Uterus (tissue), 4 donors: ENCODE measurements around the gene ITGAL. TPM values are rescaled to one million over a fixed set of nuclear protein-coding genes. Genes with fewer than 3 reads are reported as not detected.
"Not testable (repeated sequence)": the region's sequence is repeated elsewhere in the genome, so short reads cannot be mapped to it uniquely, and the experiment has no call there.

Experiments
- DNase-seq, 2 donors: peaks; one replicate each; pipeline ENCODE4 v3.0.0-alpha.2; 2019 to 2020
- H3K27ac ChIP-seq, 2 donors: fragments of 200-600 bp; sonication (generic); 1 replicate in 1 of 2; 2 replicates in 1 of 2; pipeline ENCODE4 v1.5.1; 2016 to 2018
- H3K27me3 ChIP-seq, 2 donors: fragments of 200-600 bp; sonication (generic); one replicate each; pipeline ENCODE4 v1.5.1; 2018 to 2019; ENCODE audit warnings: control low read depth in 1 of 2
- H3K36me3 ChIP-seq, 2 donors: fragments of 200-600 bp; sonication (generic); one replicate each; pipeline ENCODE4 v1.5.1; 2019; ENCODE audit warnings: control low read depth in 1 of 2
- H3K4me1 ChIP-seq, 2 donors: fragments of 200-600 bp; sonication (generic); one replicate each; pipeline ENCODE4 v1.5.1; 2018 to 2019; ENCODE audit warnings: control low read depth in 1 of 2
- H3K4me3 ChIP-seq, 2 donors: fragments of 200-600 bp; sonication (generic); 1 replicate in 1 of 2; 2 replicates in 1 of 2; pipeline ENCODE4 v1.5.1; 2018 to 2019; ENCODE audit warnings: mild to moderate bottlenecking in 1 of 2
- H3K9me3 ChIP-seq, 2 donors: fragments of 200-600 bp; sonication (generic); one replicate each; pipeline ENCODE4 v1.5.1; 2019; ENCODE audit warnings: control low read depth in 1 of 2
- CTCF ChIP-seq, 4 experiments: fragments of 200-600 bp in 2 of 4; fragments of 450-650 bp in 2 of 4; sonication (generic) in 2 of 4; IDR thresholded peaks; one replicate each; pipeline ENCODE4 v1.5.1; 2016 to 2019; ENCODE audit warnings: antibody characterized with exemption in 4 of 4, mild to moderate bottlenecking in 2 of 4, moderate library complexity in 1 of 4
- POLR2A ChIP-seq, 2 donors: fragments of 450-650 bp; IDR thresholded peaks; one replicate each; pipeline ENCODE4 v1.6.1; 2016; ENCODE audit warnings: antibody characterized with exemption in 2 of 2, mild to moderate bottlenecking in 1 of 2, moderate library complexity in 1 of 2
- intact Hi-C: fragments of 100-400 bp; cut with DNase I; formaldehyde crosslinking; loops from one replicate; pipeline ENCODE4 v1.15.1; 2023; ENCODE audit warnings: low total_unique reads
- total RNA-seq, 4 donors: library from RNA; depleted of rRNA in 3 of 4; stranded (reverse); fragments of >200 nt in 3 of 4; gene quantifications; one replicate each; pipeline versions ENCODE4 v1.1.0 to v1.2.4, GENCODE V29; 2014 to 2023
- donor health status: DM: yes; HTN: yes; CAD: no.

Gene ITGAL
- total RNA-seq, 4 donors from 2014 or later: 3.6 to 5.6 (median 4.7) TPM; not detected in 1

- H3K27ac ChIP-seq: peak overlapping the region; percentile 91 to 96
- no peaks in the 10 kb centered on the region for H3K36me3 ChIP-seq
- intact Hi-C loops: no loop called here
- peak overlapping the region; percentile 51 to 81 for H3K4me3 ChIP-seq
- no peaks in the 10 kb centered on the region for H3K4me1 ChIP-seq
- TF ChIP-seq CTCF (IDR thresholded peaks at IDR 0.05) (no peak), POLR2A (IDR thresholded peaks at IDR 0.05) (no peak)
- H3K27me3 ChIP-seq: no peaks in the 10 kb centered on the region
- no peaks in the 10 kb centered on the region for H3K9me3 ChIP-seq
- no peak for DNase-seq
Measured at GRCh38 chr16:30533748-30534367, 61.3 kb downstream of the ITGAL start.

GRCh38 chr16:30534368-30535105 is 62.0 kb downstream of the ITGAL start, which contains the start of gene ZNF747:
Gene ZNF747 (minus strand): TSS chr16:30534858. CDS start chr16:30534679, 179 bp downstream.
- peak within 1 kb of the TSS; percentile 91 to 96 for H3K27ac ChIP-seq
- intact Hi-C loops: no loop called here
- H3K9me3 ChIP-seq: no peaks in the 10 kb centered on the region
- DNase-seq: peak; percentile 93 to 94
- TF ChIP-seq POLR2A (IDR thresholded peaks at IDR 0.05): peak; percentile 56 to 59
- peak in 1 of 4 experiments; percentile 22 for TF ChIP-seq CTCF (IDR thresholded peaks at IDR 0.05)
- peak within 1 kb of the TSS; percentile 51 to 81 for H3K4me3 ChIP-seq
- H3K36me3 ChIP-seq: no peaks in the 10 kb centered on the region
- no peaks in the 10 kb centered on the region for H3K4me1 ChIP-seq
- H3K27me3 ChIP-seq: no peaks in the 10 kb centered on the region

GRCh38 chr16:30535106-30535776 is 62.7 kb downstream of the ITGAL start:
- Histone ChIP-seq H3K27me3 (no peaks in the 10 kb centered on the region), H3K4me3 (peak overlapping the region; percentile 51 to 81), H3K9me3 (no peaks in the 10 kb centered on the region), H3K27ac (peak overlapping the region; percentile 91 to 96), H3K36me3 (no peaks in the 10 kb centered on the region), H3K4me1 (no peaks in the 10 kb centered on the region)
- DNase-seq: no peak
- TF ChIP-seq POLR2A (IDR thresholded peaks at IDR 0.05) (no peak), CTCF (IDR thresholded peaks at IDR 0.05) (no peak)
- intact Hi-C loops: no loop called here

- Histone ChIP-seq H3K4me1 (no peaks in the 10 kb centered on the region), H3K4me3 (peak overlapping the region; percentile 51 to 81), H3K27ac (peak overlapping the region; percentile 91 to 96), H3K9me3 (no peaks in the 10 kb centered on the region), H3K27me3 (no peaks in the 10 kb centered on the region), H3K36me3 (no peaks in the 10 kb centered on the region)
- intact Hi-C loops: no loop called here
- DNase-seq: peak; percentile 67 to 68
- TF ChIP-seq CTCF (IDR thresholded peaks at IDR 0.05) (peak; percentile 55 to 71 (median 66)), POLR2A (IDR thresholded peaks at IDR 0.05) (no peak)
Measured at GRCh38 chr16:30535777-30536190, 63.2 kb downstream of the ITGAL start.

- peak overlapping the region in 1 of 2 donors; percentile 96 for H3K27ac ChIP-seq
- H3K4me3 ChIP-seq, H3K36me3 ChIP-seq, DNase-seq, H3K9me3 ChIP-seq, H3K4me1 ChIP-seq, intact Hi-C loops, H3K27me3 ChIP-seq: not testable (repeated sequence)
Measured at GRCh38 chr16:30536391-30537024, 64.0 kb downstream of the ITGAL start.
